Activated CD4-positive, alpha-beta T cell treated with anti-CD3 and anti-CD28 coated beads, Interleukin-2, amount 50 U/mL, for 4 hours (primary cell): ENCODE data around the gene ELOB.

ENCODE experiments used
- DNase-seq, 2 experiments: peaks; one replicate each; pipeline ENCODE4 v3.0.0-alpha.2; 2020

ELOB gene

GRCh38 chr16:2766430-2767139 is 10.5 kb downstream of the ELOB start:
- DNase-seq = no peak

- DNase-seq = no peak
Measured at GRCh38 chr16:2765462-2766404, 11.3 kb downstream of the ELOB start.

GRCh38 chr16:2764718-2765117 is 12.4 kb downstream of the ELOB start:
- no peak for DNase-seq

- DNase-seq = no peak
Measured at GRCh38 chr16:2763173-2763572, 13.9 kb downstream of the ELOB start.

GRCh38 chr16:2762711-2763110 is 14.4 kb downstream of the ELOB start:
- no peak for DNase-seq

- DNase-seq = no peak
Measured at GRCh38 chr16:2761886-2762583, 15.0 kb downstream of the ELOB start.

GRCh38 chr16:2761472-2761871 is 15.6 kb downstream of the ELOB start:
- DNase-seq = no peak

GRCh38 chr16:2757344-2757743 is 19.7 kb downstream of the ELOB start:
- no peak for DNase-seq

GRCh38 chr16:2756288-2757015 is 20.6 kb downstream of the ELOB start:
- DNase-seq = no peak

- no peak for DNase-seq
Measured at GRCh38 chr16:2755158-2755557, 21.9 kb downstream of the ELOB start.

GRCh38 chr16:2753733-2754020 is 23.4 kb downstream of the ELOB start:
- no peak for DNase-seq

GRCh38 chr16:2752850-2753732 is 24.0 kb downstream of the ELOB start:
- DNase-seq = peak; percentile 35 to 48

GRCh38 chr16:2752035-2752849 is 24.8 kb downstream of the ELOB start, which contains the start of gene SRRM2:
SRRM2 (plus strand) TSS chr16:2752638; CDS start chr16:2756365, 3,727 bp downstream.
- DNase-seq = peak; percentile 92

GRCh38 chr16:2751577-2752034 is 25.5 kb downstream of the ELOB start:
- no peak for DNase-seq

- no peak for DNase-seq
Measured at GRCh38 chr16:2749936-2750335, 27.1 kb downstream of the ELOB start.

- DNase-seq = no peak
Measured at GRCh38 chr16:2749476-2749875, 27.6 kb downstream of the ELOB start.

GRCh38 chr16:2748757-2749455 is 28.2 kb downstream of the ELOB start:
- DNase-seq = no peak

- no peak for DNase-seq
Measured at GRCh38 chr16:2745961-2746360, 31.1 kb downstream of the ELOB start.

- DNase-seq = no peak
Measured at GRCh38 chr16:2745116-2745890, 31.8 kb downstream of the ELOB start.
